ENCODE measurements around the gene EXO5.
"Not testable (repeated sequence)": the region's sequence is repeated elsewhere in the genome, so short reads cannot be mapped to it uniquely, and the experiment has no call there.

The EXO5 gene

GRCh38 chr1:40554807-40555206 is 46.2 kb downstream of the EXO5 start:
- DNase-seq: not testable (repeated sequence)

GRCh38 chr1:40556121-40556520 is 47.6 kb downstream of the EXO5 start:
- no peak for DNase-seq

- DNase-seq: not testable (repeated sequence)
Observed at GRCh38 chr1:40558241-40558640, 49.7 kb downstream of the EXO5 start.

GRCh38 chr1:40562185-40562584 is 53.6 kb downstream of the EXO5 start:
- DNase-seq: no peak

GRCh38 chr1:40563266-40563665 is 54.7 kb downstream of the EXO5 start:
- DNase-seq: no peak

- no peak for DNase-seq
Observed at GRCh38 chr1:40564506-40564905, 55.9 kb downstream of the EXO5 start.

- no peak for DNase-seq
Observed at GRCh38 chr1:40564913-40565312, 56.3 kb downstream of the EXO5 start.

Data from midbrain (tissue), 1 donor.